IMR-90 (cell line): ENCODE results near the gene TMEM208. TPM values are rescaled to one million over a fixed set of nuclear protein-coding genes. Genes with fewer than 3 reads are reported as not detected.

Experiments
- microRNA-seq, 2 experiments: library from miRNA; stranded (forward) in 1 of 2; unstranded in 1 of 2; fragments of 10-50 nt in 1 of 2; fragments of <30 nt in 1 of 2; gene quantifications in 1 of 2; microRNA quantifications in 1 of 2; one replicate each; pipeline versions ENCODE3 to v1.1.0; 2013 to 2020; ENCODE audit not compliant: insufficient read depth in 1 of 2, insufficient read length in 1 of 2, unreplicated experiment in 1 of 2
- polyA plus RNA-seq, 3 experiments: library from polyadenylated mRNA; depleted of rRNA; stranded (reverse); fragments of >200 nt; gene quantifications; 2 replicates each; pipeline ENCODE4 v1.2.3, GENCODE V29; 2012; ENCODE audit warnings: low replicate concordance in 1 of 3
- small RNA-seq, 5 experiments: library from RNA; depleted of rRNA; stranded (forward); fragments of <200 nt; gene quantifications; one replicate each; pipeline ENCODE3, GENCODE V24; 2012
- total RNA-seq: library from RNA; depleted of rRNA; stranded (reverse); fragments of >200 nt; gene quantifications from 2 replicates; pipeline ENCODE4 v1.2.3, GENCODE V29; 2012; rRNA removed

Gene TMEM208
- total and polyA plus RNA-seq, 2 of the 4 experiments (the other 2 are of a cell fraction), result 65.6 to 66.5 TPM

Small RNA genes within 50 kb of the gene (microRNA-seq; reads per million reads assigned to microRNA genes)
- gene MIR328, result 12.4 to 142 reads per million in 2 experiments

Small RNA genes within 50 kb of the gene (small RNA-seq; reads per million reads assigned to genes)
- gene MIR328, result 0 to 9.5 (median 3.0) reads per million in 5 experiments

Other genes starting within 250 kb of the TMEM208 start
- gene CES4A, start 238.5 kb upstream of the TMEM208 start, total RNA-seq, result 0.72 and 0.83 TPM in 2 replicates
- gene CES4A, start 238.5 kb upstream of the TMEM208 start, polyA plus RNA-seq (2012; rRNA removed), result 4.0 and 4.7 TPM in 2 replicates
- 48.0 and 110 TPM in 2 replicates for gene CBFB, start 198.0 kb upstream of the TMEM208 start, total RNA-seq
- gene CBFB, start 198.0 kb upstream of the TMEM208 start, polyA plus RNA-seq (2012; rRNA removed), result 39.8 and 44.2 TPM in 2 replicates
- 13.1 and 14.0 TPM in 2 replicates for gene PHAF1, start 117.2 kb upstream of the TMEM208 start, total RNA-seq
- gene PHAF1, start 117.2 kb upstream of the TMEM208 start, polyA plus RNA-seq (2012; rRNA removed), result 19.8 and 22.5 TPM in 2 replicates
- 5.0 and 5.3 TPM in 2 replicates for gene B3GNT9, start 76.1 kb upstream of the TMEM208 start, total RNA-seq
- gene B3GNT9, start 76.1 kb upstream of the TMEM208 start, polyA plus RNA-seq (2012; rRNA removed), result 12.0 and 13.3 TPM in 2 replicates
- gene TRADD, start 67.2 kb upstream of the TMEM208 start, total RNA-seq, result 8.1 and 8.6 TPM in 2 replicates
- gene TRADD, start 67.2 kb upstream of the TMEM208 start, polyA plus RNA-seq (2012; rRNA removed), result 14.6 and 18.6 TPM in 2 replicates
- gene FBXL8, start 67.2 kb upstream of the TMEM208 start, total RNA-seq, result 1.9 and 2.3 TPM in 2 replicates
- gene FBXL8, start 67.2 kb upstream of the TMEM208 start, polyA plus RNA-seq (2012; rRNA removed), result 12.5 and 14.5 TPM in 2 replicates
- gene HSF4, start 62.4 kb upstream of the TMEM208 start, total RNA-seq, result 0.54 and 0.83 TPM in 2 replicates
- 6.7 and 7.5 TPM in 2 replicates for gene HSF4, start 62.4 kb upstream of the TMEM208 start, polyA plus RNA-seq (2012; rRNA removed)
- 5.0 and 6.1 TPM in 2 replicates for gene NOL3, start 56.6 kb upstream of the TMEM208 start, total RNA-seq
- 16.9 and 17.2 TPM in 2 replicates for gene NOL3, start 56.6 kb upstream of the TMEM208 start, polyA plus RNA-seq (2012; rRNA removed)
- gene MATCAP1, start 43.2 kb upstream of the TMEM208 start, total RNA-seq, result 7.5 and 8.2 TPM in 2 replicates
- 43.9 and 47.3 TPM in 2 replicates for gene MATCAP1, start 43.2 kb upstream of the TMEM208 start, polyA plus RNA-seq (2012; rRNA removed)
- not detected in 2 replicates for gene EXOC3L1, start 37.0 kb upstream of the TMEM208 start, total RNA-seq
- gene EXOC3L1, start 37.0 kb upstream of the TMEM208 start, polyA plus RNA-seq (2012; rRNA removed), result 0.09 TPM in 1 of 2 replicates, not detected in the other
- gene E2F4, start 35.0 kb upstream of the TMEM208 start, total RNA-seq, result 57.5 and 63.4 TPM in 2 replicates
- 103 and 106 TPM in 2 replicates for gene E2F4, start 35.0 kb upstream of the TMEM208 start, polyA plus RNA-seq (2012; rRNA removed)
- 0.28 and 0.36 TPM in 2 replicates for gene ELMO3, start 28.0 kb upstream of the TMEM208 start, total RNA-seq
- gene ELMO3, start 28.0 kb upstream of the TMEM208 start, polyA plus RNA-seq (2012; rRNA removed), result 1.6 and 1.9 TPM in 2 replicates
- gene FHOD1, start 20.4 kb downstream of the TMEM208 start, total RNA-seq, result 13.1 and 13.8 TPM in 2 replicates
- gene FHOD1, start 20.4 kb downstream of the TMEM208 start, polyA plus RNA-seq (2012; rRNA removed), result 64.0 and 71.4 TPM in 2 replicates
- gene SLC9A5, start 21.8 kb downstream of the TMEM208 start, total RNA-seq, result 1.8 and 2.5 TPM in 2 replicates
- 5.4 and 5.7 TPM in 2 replicates for gene SLC9A5, start 21.8 kb downstream of the TMEM208 start, polyA plus RNA-seq (2012; rRNA removed)
- 8.3 and 14.0 TPM in 2 replicates for gene PLEKHG4, start 52.4 kb downstream of the TMEM208 start, total RNA-seq
- gene PLEKHG4, start 52.4 kb downstream of the TMEM208 start, polyA plus RNA-seq (2012; rRNA removed), result 50.7 and 56.8 TPM in 2 replicates
- gene KCTD19, start 99.6 kb downstream of the TMEM208 start, total RNA-seq, result under 0.01 TPM in 1 of 2 replicates, not detected in the other
- gene KCTD19, start 99.6 kb downstream of the TMEM208 start, polyA plus RNA-seq (2012; rRNA removed), result 0.07 and 0.36 TPM in 2 replicates
- 0.18 TPM in 1 of 2 replicates, not detected in the other for gene LRRC36, start 99.7 kb downstream of the TMEM208 start, total RNA-seq
- 0.20 and 0.29 TPM in 2 replicates for gene LRRC36, start 99.7 kb downstream of the TMEM208 start, polyA plus RNA-seq (2012; rRNA removed)
- 0.54 and 0.56 TPM in 2 replicates for gene TPPP3, start 166.4 kb downstream of the TMEM208 start, total RNA-seq
- 2.2 and 2.4 TPM in 2 replicates for gene TPPP3, start 166.4 kb downstream of the TMEM208 start, polyA plus RNA-seq (2012; rRNA removed)
- gene ZDHHC1, start 189.3 kb downstream of the TMEM208 start, total RNA-seq, result 1.7 and 2.0 TPM in 2 replicates
- gene ZDHHC1, start 189.3 kb downstream of the TMEM208 start, polyA plus RNA-seq (2012; rRNA removed), result 5.9 and 6.1 TPM in 2 replicates
- not detected in 2 replicates for gene HSD11B2, start 204.0 kb downstream of the TMEM208 start, total RNA-seq
- gene HSD11B2, start 204.0 kb downstream of the TMEM208 start, polyA plus RNA-seq (2012; rRNA removed), result 0.26 and 0.27 TPM in 2 replicates